ENCODE measurements around the gene NIT2. TPM values are rescaled to one million over a fixed set of nuclear protein-coding genes. Genes with fewer than 3 reads are reported as not detected.

Gene NIT2
- total RNA-seq, 1 donor from 2014 or later = 60.4 TPM

GRCh38 chr3:100384733-100385525 lies 50.4 kb downstream of the NIT2 start:
- DNase-seq = no peak
- ATAC-seq (ENCODE audit: poor library complexity) = no peak
- intact Hi-C loops (cut with DNase I) = no loop called here

GRCh38 chr3:100386437-100387074 lies 52.0 kb downstream of the NIT2 start:
- DNase-seq (no peak), ATAC-seq (ENCODE audit: poor library complexity) (peak; percentile 83)
- intact Hi-C loops (cut with DNase I) = no loop called here

GRCh38 chr3:100389025-100389424 lies 54.5 kb downstream of the NIT2 start:
- intact Hi-C loops (cut with DNase I) = no loop called here
- DNase-seq (no peak), ATAC-seq (ENCODE audit: poor library complexity) (no peak)

GRCh38 chr3:100395679-100396431 lies 61.3 kb downstream of the NIT2 start:
- ATAC-seq (ENCODE audit: poor library complexity) = no peak
- intact Hi-C loops (cut with DNase I) = no loop called here
- no peak for DNase-seq

- no peak for ATAC-seq (ENCODE audit: poor library complexity)
- DNase-seq = no peak
- intact Hi-C loops (cut with DNase I) = no loop called here
These were observed 62.4 kb downstream of the NIT2 start for GRCh38 chr3:100396967-100397366.

- intact Hi-C loops (cut with DNase I) = loop anchor here (10.0 kb wide), 1 partner anchor 585 kb away; the partner anchor contains the start of gene CMSS1
- DNase-seq (no peak), ATAC-seq (ENCODE audit: poor library complexity) (no peak)
These were observed 64.9 kb downstream of the NIT2 start for GRCh38 chr3:100399341-100400071.

- intact Hi-C loops (cut with DNase I) = loop anchor here (10.0 kb wide), 1 partner anchor 586 kb away; the partner anchor contains the start of gene CMSS1
- DNase-seq (peak; percentile 50), ATAC-seq (ENCODE audit: poor library complexity) (peak; percentile 2)
These were observed 65.8 kb downstream of the NIT2 start for GRCh38 chr3:100400419-100400779.

- ATAC-seq (ENCODE audit: poor library complexity) = peak; percentile 97
- intact Hi-C loops (cut with DNase I) = loop anchor here (10.0 kb wide), 1 partner anchor 586 kb away; the partner anchor contains the start of gene CMSS1
- peak; percentile 99 for DNase-seq
These were observed 66.5 kb downstream of the NIT2 start, which contains the start of the genes LNP1 and TOMM70 for GRCh38 chr3:100400780-100401673. Gene LNP1 (plus strand): TSS chr3:100401539. CDS start chr3:100429730, 28,191 bp downstream. Gene TOMM70 (minus strand): TSS chr3:100401089. CDS start chr3:100400949, 140 bp downstream.

GRCh38 chr3:100401674-100402041 lies 67.1 kb downstream of the NIT2 start:
- intact Hi-C loops (cut with DNase I) = loop anchor here (10.0 kb wide), 1 partner anchor 587 kb away; the partner anchor contains the start of gene CMSS1
- peak; percentile 53 for DNase-seq
- peak; percentile 3 for ATAC-seq (ENCODE audit: poor library complexity)

GRCh38 chr3:100402256-100402655 lies 67.7 kb downstream of the NIT2 start:
- DNase-seq (no peak), ATAC-seq (ENCODE audit: poor library complexity) (no peak)
- intact Hi-C loops (cut with DNase I) = loop anchor here (10.0 kb wide), 1 partner anchor 587 kb away; the partner anchor contains the start of gene CMSS1

- ATAC-seq (ENCODE audit: poor library complexity) (no peak), DNase-seq (no peak)
- intact Hi-C loops (cut with DNase I) = loop anchor here (10.0 kb wide), 1 partner anchor 588 kb away; the partner anchor contains the start of gene CMSS1
These were observed 68.3 kb downstream of the NIT2 start for GRCh38 chr3:100402891-100403290.

GRCh38 chr3:100403362-100404249 lies 69.0 kb downstream of the NIT2 start:
- intact Hi-C loops (cut with DNase I) = loop anchor here (10.0 kb wide), 1 partner anchor 589 kb away; the partner anchor contains the start of gene CMSS1
- no peak for ATAC-seq (ENCODE audit: poor library complexity)
- no peak for DNase-seq

- no peak for ATAC-seq (ENCODE audit: poor library complexity)
- intact Hi-C loops (cut with DNase I) = loop anchor here (10.0 kb wide), 1 partner anchor 589 kb away; the partner anchor contains the start of gene CMSS1
- no peak for DNase-seq
These were observed 69.6 kb downstream of the NIT2 start for GRCh38 chr3:100404250-100404548.

GRCh38 chr3:100407164-100407563 lies 72.6 kb downstream of the NIT2 start:
- intact Hi-C loops (cut with DNase I) = loop anchor here (10.0 kb wide), 1 partner anchor 592 kb away; the partner anchor contains the start of gene CMSS1
- ATAC-seq (ENCODE audit: poor library complexity) (no peak), DNase-seq (no peak)

- intact Hi-C loops (cut with DNase I) = loop anchor here (10.0 kb wide), 1 partner anchor 593 kb away; the partner anchor contains the start of gene CMSS1
- ATAC-seq (ENCODE audit: poor library complexity) (no peak), DNase-seq (no peak)
These were observed 73.5 kb downstream of the NIT2 start for GRCh38 chr3:100407977-100408532.
